GM18867 (cell line): ENCODE results near the gene CLNS1A.
A peak's percentile ranks its signal among the peaks of the same experiment; 100 is the strongest.
"Not testable (repeated sequence)": the region's sequence is repeated elsewhere in the genome, so short reads cannot be mapped to it uniquely, and the experiment has no call there.

Experiments
- ATAC-seq: cut with Tn5 transposase; IDR thresholded peaks from one replicate; pipeline ENCODE4 v1.9.1; 2021; ENCODE audit warnings: mild to moderate bottlenecking, moderate library complexity; ENCODE audit not compliant: unreplicated experiment

CLNS1A gene

GRCh38 chr11:77619576-77620198 is 17.9 kb downstream of the CLNS1A start:
- no peak for ATAC-seq

GRCh38 chr11:77617892-77618291 is 19.7 kb downstream of the CLNS1A start:
- ATAC-seq, result no peak

- no peak for ATAC-seq
Observed at GRCh38 chr11:77611921-77612320, 25.7 kb downstream of the CLNS1A start.

- ATAC-seq, result no peak
Observed at GRCh38 chr11:77609234-77609633, 28.4 kb downstream of the CLNS1A start.

- ATAC-seq, result no peak
Observed at GRCh38 chr11:77604281-77604680, 33.3 kb downstream of the CLNS1A start.

GRCh38 chr11:77602381-77603088 is 35.1 kb downstream of the CLNS1A start:
- ATAC-seq, result no peak

GRCh38 chr11:77598195-77598594 is 39.4 kb downstream of the CLNS1A start:
- no peak for ATAC-seq

- no peak for ATAC-seq
Observed at GRCh38 chr11:77596626-77597025, 41.0 kb downstream of the CLNS1A start.

GRCh38 chr11:77593883-77594282 is 43.7 kb downstream of the CLNS1A start:
- ATAC-seq, result no peak

GRCh38 chr11:77592727-77593126 is 44.9 kb downstream of the CLNS1A start:
- no peak for ATAC-seq

GRCh38 chr11:77590194-77590782 is 47.3 kb downstream of the CLNS1A start:
- ATAC-seq, result peak; percentile 3

- peak; percentile 89 for ATAC-seq
Observed at GRCh38 chr11:77589521-77590193, 47.9 kb downstream of the CLNS1A start, which contains the start of gene AQP11. Gene AQP11, plus strand, starts transcription at chr11:77589953. Its CDS starts 40 bp downstream, at chr11:77589993.

- ATAC-seq, result peak; percentile 30
Observed at GRCh38 chr11:77589181-77589520, 48.4 kb downstream of the CLNS1A start.

GRCh38 chr11:77580712-77581337 is 56.8 kb downstream of the CLNS1A start:
- no peak for ATAC-seq

GRCh38 chr11:77575428-77575827 is 62.2 kb downstream of the CLNS1A start:
- ATAC-seq, result not testable (repeated sequence)

GRCh38 chr11:77570896-77571295 is 66.7 kb downstream of the CLNS1A start:
- not testable (repeated sequence) for ATAC-seq

GRCh38 chr11:77569676-77570070 is 67.9 kb downstream of the CLNS1A start:
- ATAC-seq, result no peak

GRCh38 chr11:77568916-77569675 is 68.5 kb downstream of the CLNS1A start:
- no peak for ATAC-seq

- ATAC-seq, result no peak
Observed at GRCh38 chr11:77568306-77568705, 69.3 kb downstream of the CLNS1A start.
